Activated naive CD8-positive, alpha-beta T cell treated with anti-CD3 and anti-CD28 coated beads, Interleukin-2, amount 50 U/mL, for 16 hours (primary cell): Measurements from ENCODE around the gene IL18RAP.

ENCODE experiments used
- DNase-seq: peaks from one replicate; pipeline ENCODE4 v3.0.0-alpha.2; 2020; ENCODE audit warnings: low read depth, low spot score

The IL18RAP gene, protein sequence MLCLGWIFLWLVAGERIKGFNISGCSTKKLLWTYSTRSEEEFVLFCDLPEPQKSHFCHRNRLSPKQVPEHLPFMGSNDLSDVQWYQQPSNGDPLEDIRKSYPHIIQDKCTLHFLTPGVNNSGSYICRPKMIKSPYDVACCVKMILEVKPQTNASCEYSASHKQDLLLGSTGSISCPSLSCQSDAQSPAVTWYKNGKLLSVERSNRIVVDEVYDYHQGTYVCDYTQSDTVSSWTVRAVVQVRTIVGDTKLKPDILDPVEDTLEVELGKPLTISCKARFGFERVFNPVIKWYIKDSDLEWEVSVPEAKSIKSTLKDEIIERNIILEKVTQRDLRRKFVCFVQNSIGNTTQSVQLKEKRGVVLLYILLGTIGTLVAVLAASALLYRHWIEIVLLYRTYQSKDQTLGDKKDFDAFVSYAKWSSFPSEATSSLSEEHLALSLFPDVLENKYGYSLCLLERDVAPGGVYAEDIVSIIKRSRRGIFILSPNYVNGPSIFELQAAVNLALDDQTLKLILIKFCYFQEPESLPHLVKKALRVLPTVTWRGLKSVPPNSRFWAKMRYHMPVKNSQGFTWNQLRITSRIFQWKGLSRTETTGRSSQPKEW

DNA sequence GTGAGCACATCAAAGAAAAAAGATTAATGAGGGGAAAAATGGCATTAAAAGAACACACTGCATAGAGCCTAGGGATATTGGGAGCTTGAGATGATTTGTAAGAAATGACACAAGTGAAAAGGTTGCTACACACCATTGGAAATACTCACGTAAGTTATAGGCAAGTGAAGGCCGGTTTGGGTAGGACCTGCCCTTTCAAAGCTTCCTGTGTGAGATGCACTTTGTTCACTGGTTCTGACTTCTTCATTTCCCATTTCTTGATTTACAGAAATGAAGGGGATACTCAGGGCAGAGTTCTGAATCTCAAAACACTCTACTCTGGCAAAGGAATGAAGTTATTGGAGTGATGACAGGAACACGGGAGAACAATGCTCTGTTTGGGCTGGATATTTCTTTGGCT, at the start of gene IL18RAP:
IL18RAP (plus strand) TSS at position 251 of the 400 bp plus-strand sequence; CDS start at position 369, 118 bp downstream.
- DNase-seq: no peak

DNA sequence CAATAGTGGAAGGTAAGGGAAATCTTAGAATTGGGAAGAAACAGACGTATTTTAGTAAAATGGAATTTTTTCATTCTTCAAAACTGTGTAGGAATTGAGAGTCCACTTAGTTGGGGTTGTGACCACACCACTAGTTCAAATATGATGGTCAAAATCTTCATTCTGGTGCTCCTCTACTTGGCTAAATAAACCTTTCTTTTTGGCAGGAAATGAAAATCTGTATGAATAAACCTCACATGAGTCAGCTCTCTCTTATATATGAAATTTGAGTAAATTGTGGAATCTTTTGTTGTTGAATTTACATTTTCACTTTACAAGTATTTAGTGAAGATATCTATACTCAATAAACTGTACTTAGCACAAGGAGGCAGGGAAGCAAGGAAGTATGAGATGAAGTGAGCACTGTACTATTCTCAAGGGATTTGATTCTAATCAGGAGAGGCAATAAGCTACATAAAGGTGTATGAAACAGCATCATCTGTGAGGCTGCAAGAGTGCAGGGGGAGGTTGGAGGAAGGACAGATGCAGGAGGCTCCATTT, 46.8 kb upstream of the IL18RAP start:
- no peak for DNase-seq

DNA sequence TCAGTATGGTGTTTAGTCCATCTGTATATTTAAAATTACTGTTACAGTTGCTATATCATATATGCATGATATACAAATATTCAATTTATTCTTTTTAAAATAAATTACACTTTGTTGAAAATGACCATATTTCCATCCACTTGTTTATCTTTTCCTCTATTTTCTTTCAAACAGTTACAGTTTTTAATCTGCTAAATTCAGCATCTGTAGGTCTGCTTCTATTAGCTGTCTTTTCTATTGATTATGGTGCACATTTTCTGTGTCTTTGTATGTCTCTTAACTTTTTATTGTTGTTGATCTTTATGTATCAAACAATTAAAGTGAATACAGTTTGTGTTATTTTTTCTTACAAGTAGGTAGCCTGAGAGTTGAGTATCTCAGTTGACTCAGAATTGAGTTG, 39.2 kb upstream of the IL18RAP start:
- DNase-seq: no peak

DNA sequence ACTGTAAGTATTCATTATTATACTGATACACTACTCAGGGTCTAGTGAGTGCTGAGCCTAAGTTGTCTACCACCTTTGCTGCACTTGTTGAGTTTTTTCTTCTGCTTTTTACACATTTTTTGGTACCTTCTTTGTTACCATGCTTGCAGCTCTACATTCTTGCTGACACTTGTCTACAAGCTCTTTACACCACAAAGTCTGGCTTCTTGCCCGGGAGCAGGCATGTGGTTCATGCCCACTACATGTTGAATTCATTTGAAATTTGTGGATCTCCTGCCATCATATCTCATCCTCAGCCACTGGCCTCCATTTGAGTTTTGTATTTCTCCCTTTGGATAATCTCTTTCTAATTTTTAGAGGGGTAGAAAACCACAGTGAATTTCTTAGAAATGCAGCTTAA, 37.4 kb upstream of the IL18RAP start:
- DNase-seq: no peak

DNA sequence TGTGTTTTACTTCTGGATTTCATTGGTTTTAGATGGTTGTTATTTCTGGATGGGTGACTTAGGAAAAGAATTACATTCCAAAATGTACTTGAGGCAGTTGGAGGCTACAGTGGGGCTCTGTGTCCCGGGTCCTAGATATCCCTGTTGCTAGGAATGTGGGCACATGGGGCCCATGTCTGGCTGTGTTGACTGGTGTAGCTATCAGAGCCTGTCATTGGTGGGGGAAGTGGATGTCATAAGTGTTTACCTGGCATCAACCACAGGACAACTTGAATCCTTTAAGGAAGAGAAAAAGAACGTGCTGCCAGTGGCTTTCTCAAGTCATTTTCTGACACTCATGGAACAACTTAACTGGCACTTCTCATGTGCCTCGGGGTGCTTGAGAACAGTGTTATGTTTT, 37.0 kb upstream of the IL18RAP start:
- no peak for DNase-seq

DNA sequence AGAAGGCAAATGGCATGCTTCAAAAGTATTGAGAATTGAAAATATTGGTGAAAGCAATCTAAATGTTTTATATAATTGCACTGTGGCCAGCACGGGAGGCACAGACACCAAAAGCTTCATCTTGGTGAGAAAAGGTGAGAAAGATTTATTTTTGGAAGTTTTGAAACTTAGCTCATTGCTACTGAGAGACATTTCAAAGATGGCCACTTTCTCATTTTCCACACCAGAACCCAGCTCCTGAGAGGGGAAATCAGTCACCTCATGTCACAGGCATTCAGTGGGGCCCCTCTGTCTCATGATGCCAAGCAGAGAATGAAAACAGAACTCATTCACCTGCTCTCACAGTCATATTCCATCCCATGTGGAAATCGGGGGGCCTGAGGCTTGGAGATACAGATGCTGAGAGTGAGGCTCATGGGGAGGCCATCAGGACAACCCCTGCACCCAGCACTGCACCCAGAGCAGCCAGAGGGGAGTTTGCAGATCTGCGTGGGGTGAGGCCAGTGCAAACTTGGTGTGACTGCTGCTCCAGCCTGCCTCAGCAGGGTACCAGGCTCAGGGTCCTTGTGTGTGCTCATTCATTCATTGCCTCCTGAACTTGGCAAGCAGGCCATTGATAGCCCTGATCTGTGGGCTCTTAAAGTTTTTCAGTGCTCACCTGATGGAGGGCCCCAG, 36.0 kb upstream of the IL18RAP start:
- DNase-seq: no peak

DNA sequence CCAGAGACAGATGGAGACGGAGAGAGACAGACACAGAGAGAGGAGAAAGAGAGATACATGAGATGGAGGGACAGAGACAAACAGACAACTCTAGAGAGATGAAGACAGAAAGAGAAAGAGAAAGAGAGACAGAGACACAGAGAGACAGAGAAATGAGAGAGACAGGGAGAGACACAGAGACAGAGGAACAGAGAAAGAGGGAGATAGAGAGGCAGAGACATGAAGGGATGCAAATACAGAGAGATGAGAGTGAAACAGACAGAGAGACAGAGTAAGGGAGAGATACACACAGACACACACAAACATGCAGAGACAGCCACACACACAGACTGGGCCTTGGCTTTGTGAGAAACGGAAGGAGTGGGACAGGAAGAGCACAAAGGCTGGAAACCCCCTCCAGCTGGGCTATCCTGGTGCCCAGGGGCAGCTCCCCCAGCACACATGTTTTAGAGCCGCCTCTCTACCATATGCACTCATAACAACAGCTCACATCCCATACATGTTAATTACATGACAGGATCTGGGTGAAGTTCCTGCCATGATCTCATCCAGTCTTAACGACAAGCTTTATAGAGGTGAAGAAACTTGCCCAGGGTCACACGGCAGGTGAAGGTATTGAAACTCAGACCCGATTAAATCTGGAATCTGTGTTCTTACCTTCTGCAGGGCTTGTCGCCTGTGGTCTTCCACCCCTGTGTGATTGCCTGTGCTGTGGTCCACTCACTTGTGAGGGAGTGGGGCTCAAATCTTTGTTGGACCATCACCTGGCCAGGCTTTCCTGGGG, 35.0 kb upstream of the IL18RAP start:
- DNase-seq: no peak

DNA sequence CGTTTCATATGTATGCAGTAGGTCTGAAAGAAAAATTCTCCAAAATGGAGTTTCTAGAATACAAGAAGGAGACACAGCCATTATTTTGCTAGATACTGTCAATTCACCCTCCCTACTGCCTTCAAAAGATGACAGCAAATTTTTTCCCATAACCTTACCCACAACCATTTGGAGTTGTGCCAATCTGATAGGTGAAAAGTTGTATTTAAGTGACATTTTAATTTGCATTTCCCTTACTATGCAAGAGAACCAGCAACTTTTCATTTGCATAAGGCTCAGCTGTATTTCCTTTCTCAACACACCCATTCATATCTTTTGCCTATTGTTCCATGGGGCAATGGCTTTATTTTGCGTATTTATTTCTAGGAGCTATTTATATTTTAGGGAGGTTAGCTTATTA, 31.4 kb upstream of the IL18RAP start:
- no peak for DNase-seq

DNA sequence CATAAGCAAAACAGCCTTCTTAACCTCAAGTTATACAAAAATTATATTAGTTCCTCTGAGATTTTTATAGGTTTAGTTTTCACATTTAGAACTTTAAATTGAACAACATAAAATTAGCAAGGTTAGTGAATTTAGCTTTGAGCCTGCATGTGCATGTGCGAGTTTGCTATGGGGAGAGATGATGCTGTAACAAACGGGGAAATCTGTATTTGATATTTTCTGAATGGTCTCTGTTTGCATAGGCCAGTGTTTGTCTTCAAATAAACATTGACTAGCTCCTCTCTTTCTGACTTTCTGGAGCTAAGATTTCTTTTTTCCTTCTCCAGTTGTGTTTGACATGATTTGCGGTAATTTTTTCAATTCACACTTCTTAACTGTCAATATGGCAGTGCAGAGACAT, 30.9 kb upstream of the IL18RAP start:
- DNase-seq: no peak

DNA sequence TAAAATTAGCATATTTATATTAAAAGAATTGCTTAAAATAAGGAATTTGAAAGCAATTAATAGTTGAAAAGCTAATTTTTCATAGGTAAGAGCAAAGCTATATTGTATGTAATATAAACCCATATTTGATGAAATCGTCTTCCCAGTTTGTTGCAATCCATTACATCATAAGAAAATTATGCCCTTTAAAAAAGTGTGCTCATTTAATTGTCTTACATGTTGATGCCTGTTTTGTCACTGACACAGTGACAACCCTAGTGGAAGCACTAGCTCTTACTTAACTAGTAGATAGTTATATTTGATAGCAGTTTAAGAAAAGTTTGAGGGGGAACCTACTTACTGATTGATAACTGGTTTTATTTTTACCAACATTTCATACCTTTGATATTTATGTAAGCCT, 30.0 kb upstream of the IL18RAP start:
- DNase-seq: no peak

DNA sequence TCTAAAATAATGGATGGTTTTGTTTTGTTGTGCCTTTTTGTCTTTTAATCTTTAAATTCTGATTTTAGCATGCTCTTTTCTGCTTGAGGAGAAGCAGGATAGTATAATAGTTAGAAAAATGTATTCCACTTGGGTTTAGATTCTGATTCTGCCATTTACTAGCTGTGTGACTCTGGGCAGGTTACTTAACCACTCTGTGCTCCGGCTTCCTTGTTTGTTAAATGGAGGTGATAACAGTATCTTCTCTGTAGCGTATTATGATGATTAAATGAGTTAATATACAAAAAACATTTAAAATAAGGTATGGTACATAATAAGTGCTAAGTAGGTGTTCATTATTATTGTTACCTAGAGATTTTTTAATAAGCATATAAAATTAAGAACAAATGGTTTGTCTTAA, 26.9 kb upstream of the IL18RAP start:
- no peak for DNase-seq

DNA sequence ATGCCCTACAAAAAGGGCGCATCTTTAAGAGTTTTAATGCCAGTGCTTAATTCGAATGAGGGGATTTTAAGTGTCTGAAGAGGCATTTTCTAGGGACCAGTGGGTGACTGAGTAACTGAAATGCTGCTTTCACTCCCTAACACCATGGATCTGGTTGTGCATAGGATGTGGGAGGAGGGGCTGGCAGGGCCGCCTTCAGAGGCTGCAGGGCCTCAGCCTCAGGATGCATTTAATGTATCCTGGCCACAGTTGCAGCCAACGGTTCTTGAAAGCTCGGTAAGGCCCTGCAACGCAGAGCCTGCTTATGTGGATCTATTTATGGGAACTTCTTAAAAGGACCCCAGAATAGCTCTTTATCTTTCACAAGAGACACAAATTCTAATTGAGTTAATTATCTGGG, 25.8 kb upstream of the IL18RAP start:
- DNase-seq: no peak

DNA sequence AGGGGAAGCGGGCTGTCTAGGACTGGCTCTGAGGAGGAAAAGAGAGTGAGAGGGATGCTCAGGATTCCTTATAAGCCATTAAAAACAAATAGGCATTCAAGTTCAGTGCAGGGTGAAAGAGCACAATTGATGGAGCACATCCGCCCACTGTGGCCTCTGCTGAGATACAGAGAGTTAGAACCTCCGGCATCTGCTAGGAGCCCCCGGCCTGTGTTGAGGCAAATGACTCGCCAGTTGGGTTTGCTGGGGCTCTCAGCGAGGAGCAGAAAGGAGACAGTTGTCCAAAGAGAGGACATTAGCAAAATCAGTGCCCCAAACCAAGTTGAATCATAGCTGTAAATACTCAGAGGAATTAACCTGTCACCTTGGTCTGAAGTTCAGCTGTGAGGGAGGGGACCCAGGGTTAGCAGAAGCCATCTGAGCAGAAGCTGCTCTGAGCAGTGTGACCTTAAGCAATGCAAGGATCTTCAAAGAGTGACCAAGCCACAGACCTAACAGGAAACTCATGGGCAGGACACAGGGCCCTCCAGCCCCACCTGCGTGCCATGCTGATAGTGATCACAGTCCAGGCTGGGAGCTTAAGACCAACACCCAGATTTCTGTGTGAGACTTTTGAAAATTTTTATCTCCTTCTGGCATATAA, 23.3 kb upstream of the IL18RAP start:
- DNase-seq: no peak

DNA sequence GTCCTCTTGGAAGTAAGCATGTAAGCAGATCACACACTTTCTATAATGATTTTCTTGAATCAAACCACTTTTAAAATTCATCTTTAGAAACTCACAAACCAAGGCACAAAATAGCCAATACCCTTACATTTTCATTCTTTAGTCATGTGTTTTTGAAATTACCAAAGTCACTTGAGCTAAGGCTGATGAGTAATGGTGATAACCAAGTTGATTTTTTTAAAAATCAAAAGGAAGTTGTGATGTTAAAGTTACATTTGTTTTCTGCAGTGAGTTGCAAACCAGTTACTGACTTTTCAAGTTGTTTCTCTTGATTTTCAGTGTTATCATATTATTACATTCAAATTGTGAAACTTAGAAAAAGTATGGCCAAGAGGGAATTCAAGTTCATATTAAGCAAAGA, 21.5 kb upstream of the IL18RAP start:
- DNase-seq: no peak

DNA sequence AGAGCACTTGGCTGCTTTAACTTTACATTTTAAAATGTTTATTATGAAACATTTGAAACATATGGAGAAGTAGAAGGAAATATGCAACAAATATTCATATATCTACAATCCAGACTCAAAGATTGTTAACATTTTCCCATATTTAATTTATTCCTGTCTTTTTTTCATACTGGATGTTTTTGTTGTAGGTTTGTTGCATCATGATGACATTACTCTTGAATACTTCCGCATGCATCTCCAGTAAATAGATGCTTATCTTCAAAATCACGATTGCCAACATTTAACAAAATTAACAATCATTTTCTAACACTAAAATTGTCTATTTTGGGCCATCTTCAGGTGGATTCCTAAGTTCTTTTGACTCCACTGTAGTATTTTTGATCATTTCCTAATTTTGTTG, 21.1 kb upstream of the IL18RAP start:
- DNase-seq: no peak

DNA sequence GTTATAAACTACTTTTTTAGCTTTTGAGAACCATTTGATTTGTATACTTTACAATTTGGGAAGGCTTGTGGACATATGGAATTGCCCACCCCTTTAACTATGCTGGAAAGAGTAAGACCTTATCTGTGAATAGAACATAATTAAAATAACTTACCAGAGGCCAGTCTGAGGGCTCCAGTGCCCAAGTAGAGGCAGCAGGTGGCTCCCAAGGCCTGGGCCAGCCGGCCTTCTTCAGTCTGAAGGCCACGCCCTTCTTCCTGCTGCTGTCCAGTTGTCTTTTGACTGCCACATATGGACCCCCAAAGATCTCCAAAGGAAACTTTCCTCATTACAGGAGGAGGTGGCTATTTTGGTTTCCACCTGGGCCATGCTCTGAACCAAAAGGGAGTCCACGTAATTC, 12.0 kb upstream of the IL18RAP start:
- DNase-seq: no peak

DNA sequence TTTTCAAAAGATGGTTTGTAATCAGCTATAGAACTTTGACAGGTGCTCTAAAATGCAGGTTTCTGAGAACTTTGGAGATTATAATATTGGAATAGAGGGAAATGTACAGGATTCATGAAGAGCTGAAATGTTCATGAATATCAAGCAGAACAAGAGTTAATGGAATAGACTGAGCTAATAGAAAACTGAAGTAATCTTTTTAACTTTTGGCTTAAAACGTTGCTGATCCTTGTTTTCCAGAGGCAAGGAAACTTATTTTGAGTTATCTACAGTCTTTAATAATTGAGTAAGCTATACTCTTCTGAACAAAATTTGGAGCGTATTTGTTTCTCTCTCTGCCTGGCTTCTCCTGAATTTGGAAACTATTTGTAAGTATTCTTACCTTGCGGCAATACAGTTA, 10.8 kb upstream of the IL18RAP start:
- no peak for DNase-seq

DNA sequence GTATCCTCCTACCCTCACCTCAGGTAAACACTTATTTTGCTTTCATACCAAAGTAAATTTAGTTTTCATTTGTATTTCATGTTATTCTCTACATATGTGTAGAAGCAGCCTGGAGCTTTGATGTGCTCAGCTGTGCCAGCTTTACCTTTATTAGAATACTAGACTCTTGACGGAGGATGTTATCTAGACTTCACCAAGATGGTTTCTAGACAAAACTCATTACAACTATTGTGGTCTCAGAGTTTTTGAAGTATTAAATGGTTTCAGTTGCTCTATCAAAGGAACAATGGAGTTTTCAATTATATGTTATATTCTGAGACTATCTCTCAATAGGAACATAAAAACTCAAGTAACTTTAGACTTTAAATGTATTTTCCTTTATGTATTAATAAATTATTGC, 5.0 kb upstream of the IL18RAP start:
- DNase-seq: no peak

DNA sequence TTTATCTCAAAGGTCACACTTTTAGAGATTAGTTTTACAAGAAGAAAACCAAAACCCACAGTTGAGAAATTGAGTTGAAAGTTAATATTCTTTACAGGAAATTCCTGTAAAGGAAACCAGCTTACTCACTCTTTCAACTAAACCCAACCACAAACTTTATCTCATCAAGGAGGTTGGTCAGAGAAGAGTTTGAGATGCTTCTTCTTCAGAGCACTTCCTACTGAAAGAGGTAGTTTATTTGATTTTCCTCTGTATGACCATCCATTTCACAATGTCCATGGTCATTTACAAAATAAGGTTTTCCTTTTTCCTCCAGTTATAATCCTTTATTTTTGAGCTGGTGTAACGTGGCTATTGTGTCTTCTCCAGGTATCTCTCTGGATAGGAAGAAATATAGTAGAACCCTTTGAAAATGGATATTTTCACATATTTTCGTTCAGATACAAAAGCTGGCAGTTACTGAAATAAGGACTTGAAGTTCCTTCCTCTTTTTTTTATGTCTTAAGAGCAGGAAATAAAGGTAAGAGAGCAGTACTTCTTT, 4.5 kb upstream of the IL18RAP start:
- no peak for DNase-seq

DNA sequence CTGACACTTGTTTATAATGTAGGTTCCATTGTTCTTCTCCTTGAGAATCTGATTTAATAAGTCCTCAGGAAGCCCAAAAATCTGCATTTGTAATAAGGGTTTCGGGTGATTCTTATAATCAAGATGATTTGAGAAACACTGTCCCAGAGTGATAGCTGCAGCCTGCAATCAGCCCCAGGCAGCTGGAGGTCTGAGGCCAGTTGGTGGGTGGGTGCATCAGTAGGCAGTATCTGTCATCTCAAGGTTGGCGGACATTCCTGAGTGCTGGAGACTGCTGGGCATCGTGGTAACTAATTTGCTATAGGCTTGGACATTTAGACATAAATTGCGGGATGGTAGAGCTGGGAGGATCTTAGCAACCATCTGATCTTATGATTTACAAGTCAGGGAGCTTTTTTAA, 2.7 kb upstream of the IL18RAP start:
- DNase-seq: no peak
